Mammary epithelial cell (primary cell): ENCODE data around the gene ZXDC.

Experiments used
- CTCF ChIP-seq, 2 donors: IDR thresholded peaks in 1 of 2; conservative IDR thresholded peaks in 1 of 2; 2 replicates each; pipeline ENCODE4 v1.5.1; 2011 to 2012; ENCODE audit warnings: inconsistent platforms in 2 of 2, low read length in 2 of 2, mild to moderate bottlenecking in 2 of 2, control low read depth in 1 of 2, low read depth in 1 of 2; ENCODE audit not compliant: insufficient read depth in 1 of 2; ENCODE audit errors: extremely low read depth in 1 of 2
- EZH2 ChIP-seq: IDR thresholded peaks from 2 replicates; pipeline ENCODE4 v1.6.1; 2012; ENCODE audit warnings: low read length, inconsistent platforms, borderline replicate concordance

- no peak for TF ChIP-seq CTCF (conservative IDR thresholded peaks at IDR 0.05 in 1 of 2, IDR thresholded peaks at IDR 0.05 in 1 of 2; ENCODE audit: extremely low read depth in 1 of 2, insufficient read depth in 1 of 2, low read depth in 1 of 2, low read length in 2 of 2)
- TF ChIP-seq EZH2: no peak
Observed at GRCh38 chr3:126434264-126434590, 41.5 kb downstream of the ZXDC start.
